GM12873 (cell line): ENCODE results near the gene REEP5.
A peak's percentile ranks its signal among the peaks of the same experiment; 100 is the strongest.

ENCODE experiments used
- TF ChIP-seq, protein P1 (sequence below): IDR thresholded peaks from 2 replicates; pipeline ENCODE4 v1.5.1; 2012; ENCODE audit warnings: low read depth, mild to moderate bottlenecking, moderate library complexity, low read length, control low read depth; ENCODE audit not compliant: insufficient read depth; ENCODE audit errors: missing control alignments

REEP5 gene

DNA sequence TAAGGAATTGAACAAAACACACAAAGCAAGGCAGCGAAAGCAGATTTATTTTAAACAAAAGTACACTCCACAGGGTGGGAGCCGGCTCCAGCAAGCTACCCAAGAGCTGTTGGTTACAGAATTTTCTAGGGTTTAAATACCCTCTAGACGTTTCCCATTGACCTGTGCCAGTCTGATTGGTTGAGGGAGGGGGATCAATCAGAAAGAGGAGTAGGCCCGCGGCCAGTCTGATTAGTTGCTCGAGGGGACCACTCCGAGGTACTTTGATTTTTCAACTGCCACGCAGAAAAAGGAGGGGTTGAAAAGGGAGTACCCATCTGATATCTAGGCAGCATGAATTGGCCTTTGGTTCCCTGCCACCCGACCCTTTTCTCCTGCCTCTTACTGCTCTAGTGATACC, 59.9 kb downstream of the REEP5 start:
- TF ChIP-seq, protein P1, sequence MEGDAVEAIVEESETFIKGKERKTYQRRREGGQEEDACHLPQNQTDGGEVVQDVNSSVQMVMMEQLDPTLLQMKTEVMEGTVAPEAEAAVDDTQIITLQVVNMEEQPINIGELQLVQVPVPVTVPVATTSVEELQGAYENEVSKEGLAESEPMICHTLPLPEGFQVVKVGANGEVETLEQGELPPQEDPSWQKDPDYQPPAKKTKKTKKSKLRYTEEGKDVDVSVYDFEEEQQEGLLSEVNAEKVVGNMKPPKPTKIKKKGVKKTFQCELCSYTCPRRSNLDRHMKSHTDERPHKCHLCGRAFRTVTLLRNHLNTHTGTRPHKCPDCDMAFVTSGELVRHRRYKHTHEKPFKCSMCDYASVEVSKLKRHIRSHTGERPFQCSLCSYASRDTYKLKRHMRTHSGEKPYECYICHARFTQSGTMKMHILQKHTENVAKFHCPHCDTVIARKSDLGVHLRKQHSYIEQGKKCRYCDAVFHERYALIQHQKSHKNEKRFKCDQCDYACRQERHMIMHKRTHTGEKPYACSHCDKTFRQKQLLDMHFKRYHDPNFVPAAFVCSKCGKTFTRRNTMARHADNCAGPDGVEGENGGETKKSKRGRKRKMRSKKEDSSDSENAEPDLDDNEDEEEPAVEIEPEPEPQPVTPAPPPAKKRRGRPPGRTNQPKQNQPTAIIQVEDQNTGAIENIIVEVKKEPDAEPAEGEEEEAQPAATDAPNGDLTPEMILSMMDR, result no peak

DNA sequence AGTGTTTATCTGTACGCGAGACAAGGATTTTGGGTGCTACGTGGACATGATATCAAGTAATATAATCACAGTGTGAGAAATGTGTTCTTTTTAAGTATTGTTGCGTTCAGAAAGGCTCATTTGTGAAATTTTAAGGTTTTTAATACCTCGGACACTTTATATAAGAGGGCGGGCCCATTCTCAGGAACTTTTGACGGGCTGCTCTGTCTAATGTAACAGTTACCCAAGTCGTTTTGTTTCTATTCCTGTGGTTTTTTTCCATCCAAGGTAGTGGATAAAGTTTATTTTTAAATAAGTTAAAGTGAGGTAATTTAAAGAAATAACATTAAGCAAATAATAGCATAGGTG, 60.4 kb downstream of the REEP5 start:
- TF ChIP-seq, protein P1, result no peak

DNA sequence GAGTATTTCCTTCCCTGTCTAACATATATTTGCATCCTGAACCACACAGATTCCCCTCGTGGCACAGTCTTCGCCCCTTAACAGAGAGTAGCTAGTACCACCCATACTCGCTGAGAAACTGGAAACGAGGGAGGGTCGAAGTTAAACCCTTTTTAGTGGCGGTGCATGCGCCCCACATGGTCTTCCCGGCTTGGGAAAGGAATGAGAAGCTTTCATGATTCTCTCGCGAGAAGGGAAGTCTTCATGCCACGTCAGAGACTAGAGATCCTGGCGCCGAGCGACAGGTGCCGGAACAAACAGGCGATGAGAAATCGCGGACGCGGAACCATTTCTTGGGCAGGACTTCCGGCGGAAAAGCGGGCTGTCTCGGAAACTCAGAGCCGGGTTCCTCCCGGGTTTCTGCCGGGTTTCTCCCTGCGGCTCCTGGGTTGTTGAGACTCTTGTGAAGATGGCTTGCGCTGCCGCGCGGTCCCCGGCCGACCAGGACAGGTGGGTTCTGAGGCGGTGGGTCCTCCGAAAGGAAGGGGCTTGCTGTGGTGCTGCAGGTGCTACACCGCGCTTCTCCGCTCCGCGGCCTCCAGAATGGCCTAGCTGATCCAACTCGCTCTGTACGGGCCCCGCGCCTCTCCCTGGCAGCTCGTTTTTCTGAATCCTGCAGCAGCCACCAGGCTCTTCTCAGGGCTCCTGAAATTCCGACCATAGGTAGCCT, 60.9 kb downstream of the REEP5 start, which contains the start of gene SRP19:
Gene SRP19 (plus strand): TSS at position 359 of the 709 bp plus-strand sequence. CDS start 90 bp downstream, at position 449.
- TF ChIP-seq, protein P1, result peak; percentile 25

DNA sequence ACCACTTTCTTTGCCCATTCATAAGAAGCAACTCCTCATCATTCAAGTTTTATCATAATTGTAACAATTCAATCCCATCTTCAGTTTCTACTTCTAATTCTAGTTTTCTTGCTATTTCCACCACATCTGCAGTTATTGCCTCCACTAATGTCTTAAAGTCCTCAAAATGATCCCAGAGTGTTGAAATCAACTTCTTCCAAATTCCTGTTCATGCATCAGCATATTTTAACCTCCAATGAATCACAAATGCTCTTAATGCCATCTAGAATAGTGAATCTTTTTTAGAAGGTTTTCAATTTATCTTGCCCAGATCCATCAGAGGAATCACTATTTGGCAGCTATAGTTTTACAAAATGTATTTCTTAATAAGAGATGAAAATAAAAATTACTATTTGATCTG, 64.2 kb downstream of the REEP5 start:
- TF ChIP-seq, protein P1, result no peak

DNA sequence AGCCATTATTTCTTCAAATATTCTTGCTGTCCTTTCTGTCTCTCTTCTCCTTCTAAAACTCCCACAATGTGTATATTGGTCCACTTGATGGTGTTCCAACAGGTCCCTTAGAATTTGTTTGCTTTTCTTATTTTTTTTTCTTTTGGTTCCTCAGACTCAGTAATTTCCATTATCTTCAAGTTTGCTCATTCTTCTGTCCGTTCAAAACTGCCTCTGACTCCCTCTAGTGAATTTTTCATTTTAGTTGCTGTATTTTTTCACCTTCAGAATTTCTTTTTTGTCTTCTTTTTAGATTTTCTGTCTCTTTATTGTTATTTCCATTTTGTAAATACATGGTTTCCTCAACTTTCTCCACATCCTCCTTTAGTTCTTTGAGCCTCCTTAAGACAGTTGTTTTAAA, 67.4 kb downstream of the REEP5 start:
- TF ChIP-seq, protein P1, result no peak

DNA sequence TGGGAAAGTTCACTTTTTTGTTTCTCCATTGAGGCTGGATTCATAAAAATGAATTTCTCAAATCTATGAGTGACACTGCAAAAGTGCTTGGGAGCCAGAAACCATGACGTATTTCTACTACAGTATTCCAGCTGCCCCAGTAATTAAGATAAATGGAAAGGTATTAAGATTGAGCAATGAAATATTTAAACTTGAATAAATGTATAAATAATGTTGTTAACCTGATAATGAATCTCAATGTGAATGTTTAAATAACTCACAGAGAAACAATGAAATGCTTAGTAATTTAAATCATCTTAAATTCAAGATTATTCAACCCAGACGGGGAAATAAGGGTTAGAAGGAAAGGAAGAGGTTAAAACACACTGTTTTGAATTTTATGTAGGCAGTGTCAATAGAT, 72.1 kb downstream of the REEP5 start:
- TF ChIP-seq, protein P1, result no peak

DNA sequence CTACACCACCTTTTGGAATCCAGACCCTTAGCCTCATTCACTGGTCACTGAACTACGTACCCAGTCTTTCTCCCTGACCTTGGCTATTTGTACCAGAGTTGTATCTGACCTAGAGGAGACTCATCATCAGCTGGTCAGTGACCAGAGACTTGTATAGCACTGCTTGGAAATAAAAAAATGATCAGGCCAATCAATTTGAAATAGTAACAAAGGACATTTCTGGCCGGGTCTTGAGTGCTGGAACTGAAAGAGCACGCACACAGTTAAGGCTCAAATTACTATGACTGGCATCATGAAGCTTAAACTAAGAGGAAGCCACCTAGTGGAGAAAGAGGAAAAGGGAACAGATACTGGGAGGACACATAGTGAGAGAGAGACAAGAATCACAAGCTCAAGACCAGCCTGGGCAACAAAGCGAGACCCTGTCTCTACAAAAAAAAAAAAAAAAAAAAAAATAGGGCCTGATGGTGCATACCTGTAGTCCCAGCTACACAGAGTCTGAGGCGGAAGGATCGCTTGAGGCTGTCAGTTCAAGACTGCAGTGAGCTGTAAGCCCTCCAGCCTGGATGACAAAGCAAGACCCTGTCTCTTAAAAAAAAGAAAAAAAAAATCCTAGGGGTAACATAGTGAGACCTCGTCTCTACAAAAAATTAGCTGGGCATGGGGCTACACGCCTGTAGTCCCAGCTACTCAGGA, 73.8 kb downstream of the REEP5 start:
- TF ChIP-seq, protein P1, result peak; percentile 73
